ENCODE measurements around the gene FBXW12.
A peak's percentile ranks its signal among the peaks of the same experiment; 100 is the strongest.

FBXW12 gene

GRCh38 chr3:48423241-48423882 is 51.3 kb downstream of the FBXW12 start:
- DNase-seq (ENCODE audit: low spot score) = no peak

- no peak for DNase-seq (ENCODE audit: low spot score)
These were observed 52.1 kb downstream of the FBXW12 start for GRCh38 chr3:48423883-48424695.

- no peak for DNase-seq (ENCODE audit: low spot score)
These were observed 53.3 kb downstream of the FBXW12 start for GRCh38 chr3:48425281-48425812.

GRCh38 chr3:48426401-48426909 is 54.4 kb downstream of the FBXW12 start:
- DNase-seq (ENCODE audit: low spot score) = no peak

GRCh38 chr3:48426944-48427629 is 55.1 kb downstream of the FBXW12 start:
- peak; percentile 56 for DNase-seq (ENCODE audit: low spot score)

- DNase-seq (ENCODE audit: low spot score) = no peak
These were observed 55.6 kb downstream of the FBXW12 start for GRCh38 chr3:48427630-48427962.

- DNase-seq (ENCODE audit: low spot score) = no peak
These were observed 56.1 kb downstream of the FBXW12 start for GRCh38 chr3:48428088-48428571.

GRCh38 chr3:48428572-48429316 is 56.7 kb downstream of the FBXW12 start:
- no peak for DNase-seq (ENCODE audit: low spot score)

GRCh38 chr3:48429317-48429959 is 57.4 kb downstream of the FBXW12 start:
- DNase-seq (ENCODE audit: low spot score) = peak; percentile 84

GRCh38 chr3:48429960-48430707 is 58.1 kb downstream of the FBXW12 start, which contains the start of gene PLXNB1:
Gene PLXNB1, minus strand, starts transcription at chr3:48430086. Its CDS starts 5,475 bp downstream, at chr3:48424611.
- DNase-seq (ENCODE audit: low spot score) = no peak

- DNase-seq (ENCODE audit: low spot score) = no peak
These were observed 58.7 kb downstream of the FBXW12 start for GRCh38 chr3:48430708-48431101.

- DNase-seq (ENCODE audit: low spot score) = no peak
These were observed 59.4 kb downstream of the FBXW12 start for GRCh38 chr3:48431224-48432029.

GRCh38 chr3:48432411-48433371 is 60.7 kb downstream of the FBXW12 start:
- no peak for DNase-seq (ENCODE audit: low spot score)

- no peak for DNase-seq (ENCODE audit: low spot score)
These were observed 61.6 kb downstream of the FBXW12 start for GRCh38 chr3:48433472-48434118.

GRCh38 chr3:48434591-48435222 is 62.7 kb downstream of the FBXW12 start:
- DNase-seq (ENCODE audit: low spot score) = no peak

- DNase-seq (ENCODE audit: low spot score) = no peak
These were observed 63.2 kb downstream of the FBXW12 start for GRCh38 chr3:48435223-48435595.

GRCh38 chr3:48435774-48436476 is 63.9 kb downstream of the FBXW12 start:
- DNase-seq (ENCODE audit: low spot score) = peak; percentile 87
